Measurements from ENCODE around the gene CPE. TPM values are rescaled to one million over a fixed set of nuclear protein-coding genes. Genes with fewer than 3 reads are reported as not detected.

The CPE gene
- polyA plus RNA-seq, 1 of the 3 experiments (the other 2 are of a cell fraction): 18.2 TPM

GRCh38 chr4:165470009-165470408 lies 91.2 kb downstream of the CPE start:
- POLR2A ChIA-PET: no interaction called here
- peaks cover 0 to 5% of the 10 kb centered on the region in 2 experiments for H3K36me3 ChIP-seq (replicated peaks in 1 of 2; ENCODE audit: control insufficient read depth in 1 of 2, insufficient read depth in 2 of 2, low read length in 1 of 2)
- H3K4me2 ChIP-seq: no peak overlapping the region
- H3K27ac ChIP-seq (ENCODE audit: low read depth in 2 of 2, low read length in 1 of 2): no peak overlapping the region
- H2AFZ ChIP-seq (ENCODE audit: low read depth): no peak overlapping the region
- no peaks in the 10 kb centered on the region for H3K27me3 ChIP-seq (ENCODE audit: insufficient read depth)
- WGBS (ENCODE audit: low lambda C conversion rate): 12% methylated on average over 2 of the region's 2 CpGs
- H3K79me2 ChIP-seq (ENCODE audit: insufficient read depth): no peaks in the 10 kb centered on the region
- CTCF ChIA-PET: interaction anchor here (1.0 to 6.7 kb wide), 3 partner anchors 112 to 338 kb away, joined by 3 to 51 read pairs (median 7); no protein-coding TSS in a partner anchor
- H4K20me1 ChIP-seq (ENCODE audit: insufficient read depth): no peaks in the 10 kb centered on the region
- DNase-seq: no peak
- H3K9me3 ChIP-seq: no peaks in the 10 kb centered on the region; the same call in 1 of the 2 replicates
- no peaks in the 10 kb centered on the region for H3K9me2 ChIP-seq
- TF ChIP-seq TEAD4 (IDR thresholded peaks at IDR 0.05; ENCODE audit: borderline replicate concordance, insufficient read depth) (no peak), CHD2 (IDR thresholded peaks at IDR 0.05; ENCODE audit: low read length, partially characterized antibody) (no peak), RFX5 (IDR thresholded peaks at IDR 0.05; ENCODE audit: low read length) (no peak), MAX (IDR thresholded peaks at IDR 0.05; ENCODE audit: low read depth) (no peak), FOSL2 (IDR thresholded peaks at IDR 0.05; ENCODE audit: borderline replicate concordance, low read depth) (no peak), GABPA (IDR thresholded peaks at IDR 0.05; ENCODE audit: low read depth) (no peak), ZBTB33 (IDR thresholded peaks at IDR 0.05; ENCODE audit: borderline replicate concordance, low read depth) (no peak), EP300 (IDR thresholded peaks at IDR 0.05; ENCODE audit: borderline replicate concordance in 1 of 2, low read depth in 1 of 2, low read length in 1 of 2) (no peak), YY1 (IDR thresholded peaks at IDR 0.05; ENCODE audit: low read depth) (no peak)
- no peaks in the 10 kb centered on the region for H3F3A ChIP-seq (replicated peaks; ENCODE audit: insufficient read depth)
- H3K9ac ChIP-seq: no peak overlapping the region
- no peak overlapping the region for H3K4me3 ChIP-seq (ENCODE audit: low read depth in 2 of 2, low read length in 1 of 2)
- no peaks in the 10 kb centered on the region for H3K4me1 ChIP-seq (ENCODE audit: control insufficient read depth in 1 of 2, insufficient read depth in 2 of 2, low read depth in 1 of 2, low read length in 1 of 2)

- no peaks in the 10 kb centered on the region for H3K27me3 ChIP-seq (ENCODE audit: insufficient read depth)
- CTCF ChIA-PET: interaction anchor here (0.8 to 4.0 kb wide), 5 partner anchors 8 to 342 kb away, joined by 3 to 15 read pairs (median 3); no protein-coding TSS in a partner anchor
- H3F3A ChIP-seq (replicated peaks; ENCODE audit: insufficient read depth): no peaks in the 10 kb centered on the region
- H2AFZ ChIP-seq (ENCODE audit: low read depth): no peak overlapping the region
- H3K9ac ChIP-seq: no peak overlapping the region
- POLR2A ChIA-PET: no interaction called here
- H3K4me2 ChIP-seq: no peak overlapping the region
- H4K20me1 ChIP-seq (ENCODE audit: insufficient read depth): no peaks in the 10 kb centered on the region
- H3K79me2 ChIP-seq (ENCODE audit: insufficient read depth): no peaks in the 10 kb centered on the region
- no peaks in the 10 kb centered on the region for H3K9me2 ChIP-seq
- WGBS (ENCODE audit: low lambda C conversion rate): 25% methylated on average over 2 of the region's 2 CpGs
- no peaks in the 10 kb centered on the region; the same call in 1 of the 2 replicates for H3K9me3 ChIP-seq
- H3K4me3 ChIP-seq (ENCODE audit: low read depth in 2 of 2, low read length in 1 of 2): no peak overlapping the region
- H3K27ac ChIP-seq (ENCODE audit: low read depth in 2 of 2, low read length in 1 of 2): no peak overlapping the region
- H3K4me1 ChIP-seq (ENCODE audit: control insufficient read depth in 1 of 2, insufficient read depth in 2 of 2, low read depth in 1 of 2, low read length in 1 of 2): no peaks in the 10 kb centered on the region
- TF ChIP-seq RCOR1 (IDR thresholded peaks at IDR 0.05; ENCODE audit: low read length): no peak
- TF ChIP-seq MEF2A (IDR thresholded peaks at IDR 0.05; ENCODE audit: borderline replicate concordance, low read depth): no peak
- no peak for TF ChIP-seq YY1 (IDR thresholded peaks at IDR 0.05; ENCODE audit: low read depth)
- no peak for TF ChIP-seq SMC3 (IDR thresholded peaks at IDR 0.05; ENCODE audit: low read depth, low read length)
- TF ChIP-seq TEAD4 (IDR thresholded peaks at IDR 0.05; ENCODE audit: borderline replicate concordance, insufficient read depth): no peak
- no peak for TF ChIP-seq EZH2phosphoT487 (IDR thresholded peaks at IDR 0.05; ENCODE audit: borderline replicate concordance, low read depth)
- TF ChIP-seq FOXJ3 (CRISPR knock-in tag; IDR thresholded peaks at IDR 0.05): no peak
- TF ChIP-seq JUND (IDR thresholded peaks at IDR 0.05): no peak
- no peak for TF ChIP-seq SIN3A (IDR thresholded peaks at IDR 0.05; ENCODE audit: borderline replicate concordance, low read depth, low read length)
- TF ChIP-seq GATA2 (CRISPR knock-in tag; IDR thresholded peaks at IDR 0.05): no peak
- no peak for TF ChIP-seq RXRA (IDR thresholded peaks at IDR 0.05; ENCODE audit: borderline replicate concordance, low read depth)
- no peak for TF ChIP-seq IRF3 (IDR thresholded peaks at IDR 0.05; ENCODE audit: low read depth, low read length)
- TF ChIP-seq PBX3 (IDR thresholded peaks at IDR 0.05): no peak
- no peak for DNase-seq
- peaks cover 0 to 4% of the 10 kb centered on the region in 2 experiments for H3K36me3 ChIP-seq (replicated peaks in 1 of 2; ENCODE audit: control insufficient read depth in 1 of 2, insufficient read depth in 2 of 2, low read length in 1 of 2)
Measured at GRCh38 chr4:165472943-165473676, 94.3 kb downstream of the CPE start.
